GM21367 (cell line): ENCODE measurements around the gene SESN2.

Experiments used
- ATAC-seq: cut with Tn5 transposase; IDR thresholded peaks from one replicate; pipeline ENCODE4 v1.9.1; 2021; ENCODE audit not compliant: unreplicated experiment

Gene SESN2

DNA sequence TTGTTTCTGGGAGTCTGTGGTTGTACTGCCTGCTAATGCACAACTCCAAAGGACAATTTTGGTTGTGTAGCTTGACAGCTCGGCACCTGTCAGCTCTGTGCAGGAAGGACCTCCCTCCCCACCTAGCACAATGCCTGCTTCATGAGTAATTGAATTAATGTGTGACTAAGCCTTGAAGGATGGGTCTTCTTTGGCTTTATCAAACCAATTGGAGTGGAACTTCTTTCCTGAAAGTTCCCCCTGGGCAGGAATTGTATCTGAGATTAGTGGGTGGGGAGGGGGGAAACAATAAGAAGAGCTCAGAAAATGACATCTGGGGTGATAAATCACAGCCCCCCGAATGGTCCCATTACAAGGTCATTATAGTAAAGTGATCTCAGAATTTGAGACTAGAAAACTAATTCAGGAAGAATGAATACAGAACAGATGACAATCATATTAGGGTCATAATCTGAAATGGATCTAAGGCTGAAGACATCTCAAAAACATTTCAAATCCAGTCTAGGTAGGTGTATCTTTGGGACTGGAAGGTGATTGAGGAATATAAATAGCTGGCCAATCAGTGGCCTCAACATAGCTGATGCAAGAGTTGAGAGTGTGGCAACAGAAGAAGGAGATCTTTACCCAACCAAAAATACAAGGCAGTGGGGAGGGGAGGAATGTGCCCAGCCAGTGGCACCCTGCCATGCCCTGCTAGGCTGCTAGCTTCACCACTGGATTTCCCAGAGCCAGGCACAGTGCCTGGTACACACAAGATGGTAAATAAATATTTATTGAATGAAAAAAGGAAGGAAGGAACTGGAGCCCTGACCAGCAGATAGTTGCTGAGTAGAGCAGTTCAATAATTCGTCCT lies 10.1 kb upstream of the SESN2 start:
- no peak for ATAC-seq

DNA sequence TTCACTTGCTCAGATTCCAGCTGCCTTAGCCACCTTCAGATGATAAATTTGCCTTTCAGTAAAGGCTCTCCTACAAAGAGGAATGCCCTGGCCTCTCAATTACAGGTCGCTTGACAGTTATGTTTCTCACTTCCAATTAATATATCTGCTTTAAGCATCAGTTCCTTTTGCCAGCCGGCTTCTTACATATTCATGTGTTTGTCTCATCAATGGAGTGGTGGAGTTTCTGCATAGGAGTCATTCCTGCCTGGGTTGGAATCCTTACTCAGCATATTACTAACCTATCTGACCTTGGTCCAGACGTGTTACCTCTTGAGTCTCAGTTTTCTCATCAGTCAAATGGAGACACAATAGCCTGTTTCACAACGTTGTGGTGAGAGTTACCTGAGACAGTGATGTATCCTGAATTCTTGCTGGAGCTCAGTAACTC lies 9.4 kb upstream of the SESN2 start:
- ATAC-seq = no peak

GRCh38 chr1:28256197-28256827 lies 3.0 kb upstream of the SESN2 start:
- no peak for ATAC-seq

- no peak for ATAC-seq
Observed at GRCh38 chr1:28257736-28258135, 1.6 kb upstream of the SESN2 start.

DNA sequence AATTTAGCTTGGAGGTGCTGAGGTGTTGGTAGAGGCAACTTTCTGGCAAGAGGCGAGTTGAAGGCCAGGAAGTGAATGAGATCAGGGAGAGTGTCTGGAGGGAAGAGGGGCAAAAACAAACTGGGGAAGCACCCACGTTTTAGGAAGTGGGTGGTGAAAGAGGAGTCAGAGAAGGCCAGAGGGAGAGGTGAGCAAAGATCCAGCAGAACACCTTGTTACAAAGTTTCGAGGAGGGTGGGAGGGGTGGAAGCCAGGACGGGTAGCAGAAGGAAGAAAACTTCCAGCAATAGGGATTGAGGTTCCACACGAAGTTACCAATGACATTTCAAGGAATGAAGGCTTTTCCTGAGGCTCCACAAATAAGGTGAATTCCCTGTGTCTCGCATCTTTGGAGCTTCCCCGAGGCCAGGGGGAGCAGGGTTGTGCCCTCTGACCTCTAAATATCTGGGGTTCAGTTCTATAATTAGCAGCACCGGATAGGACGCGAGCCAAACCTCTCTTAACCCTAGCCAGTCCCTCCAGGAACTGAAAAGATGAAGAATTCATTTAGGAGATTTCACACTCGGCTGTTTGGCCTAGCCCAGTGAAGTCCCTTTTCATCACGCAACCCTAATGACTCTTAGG lies 578 bp upstream of the SESN2 start:
- ATAC-seq = no peak

DNA sequence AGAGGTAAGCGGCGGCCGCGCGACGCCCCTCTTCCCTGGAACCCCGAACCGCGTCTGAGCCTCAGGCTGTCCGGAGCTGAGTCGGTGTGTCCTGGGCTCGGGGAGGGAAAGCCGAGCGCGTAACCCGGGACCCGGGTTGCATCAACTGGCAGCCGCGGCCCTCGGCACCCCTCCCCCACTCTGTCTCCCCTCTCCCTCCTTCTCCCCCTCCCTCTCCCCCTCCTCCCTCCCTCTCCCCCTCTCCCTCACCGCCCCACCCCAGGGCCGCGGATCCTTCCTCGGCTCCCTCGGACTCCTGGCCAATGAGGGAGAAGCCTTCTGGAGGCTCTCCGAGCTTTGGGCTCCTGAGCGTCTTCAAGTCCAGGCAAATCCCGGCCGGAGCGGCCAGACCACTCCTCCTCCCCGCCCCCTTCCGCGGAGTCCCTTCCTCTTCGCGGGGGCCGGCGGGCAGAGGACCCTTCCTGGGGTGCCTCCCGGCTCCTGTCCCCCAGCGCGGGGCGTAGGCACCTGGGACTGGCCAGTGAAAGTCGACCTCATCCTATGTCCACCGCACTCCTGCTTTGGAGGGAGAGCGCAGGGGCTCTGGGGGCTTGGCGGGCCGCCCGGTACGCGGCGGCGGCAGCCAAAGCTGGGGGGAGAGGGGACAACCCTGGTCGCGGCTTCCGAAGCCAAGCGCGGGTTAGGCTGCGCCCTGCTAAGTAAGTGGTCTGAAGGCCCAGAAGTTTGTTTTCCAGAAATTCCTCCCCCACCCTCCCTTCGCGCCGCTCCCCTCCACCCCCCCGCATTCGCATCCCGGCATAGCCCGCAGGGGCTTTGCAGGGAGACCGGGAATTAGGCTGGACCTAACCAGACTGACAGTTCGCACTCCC lies 850 bp downstream of the SESN2 start:
- no peak for ATAC-seq

DNA sequence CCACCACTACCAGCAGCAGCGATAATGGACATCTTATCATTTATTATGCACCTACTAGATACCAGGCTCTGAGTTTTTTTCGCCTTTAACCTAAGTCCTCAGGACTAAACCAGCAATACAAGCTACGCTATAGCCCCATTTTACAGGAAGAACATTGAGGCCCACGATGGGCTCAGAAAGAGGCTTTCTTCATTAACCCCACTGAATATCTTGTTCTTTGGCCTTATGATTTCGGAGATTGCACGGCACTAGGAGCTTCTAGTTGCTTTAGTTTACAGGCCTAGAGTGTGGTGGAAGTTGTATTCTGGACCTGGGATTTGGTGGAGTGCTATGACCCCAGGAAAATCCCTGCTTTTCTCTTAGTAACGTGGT lies 1.5 kb downstream of the SESN2 start:
- no peak for ATAC-seq

DNA sequence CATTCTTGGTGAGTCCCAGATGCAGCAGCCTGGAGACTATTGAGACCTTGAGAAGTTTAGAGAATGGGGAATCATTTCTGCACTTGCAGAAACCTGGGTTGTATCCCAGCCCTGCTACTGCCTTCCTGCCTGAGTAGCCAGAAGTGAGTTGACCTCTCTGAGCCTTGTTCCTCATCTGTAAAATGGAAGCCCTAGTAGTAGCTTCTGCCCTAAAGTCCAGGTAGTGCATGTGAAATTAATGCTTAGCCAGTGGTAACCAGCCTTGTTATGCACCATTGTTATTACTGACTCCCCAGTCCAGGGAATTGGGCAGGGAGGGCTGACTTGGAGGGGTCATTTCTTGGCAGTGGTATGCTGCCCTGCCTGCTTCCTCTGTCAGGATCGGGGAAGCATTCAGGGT lies 5.6 kb downstream of the SESN2 start:
- no peak for ATAC-seq

DNA sequence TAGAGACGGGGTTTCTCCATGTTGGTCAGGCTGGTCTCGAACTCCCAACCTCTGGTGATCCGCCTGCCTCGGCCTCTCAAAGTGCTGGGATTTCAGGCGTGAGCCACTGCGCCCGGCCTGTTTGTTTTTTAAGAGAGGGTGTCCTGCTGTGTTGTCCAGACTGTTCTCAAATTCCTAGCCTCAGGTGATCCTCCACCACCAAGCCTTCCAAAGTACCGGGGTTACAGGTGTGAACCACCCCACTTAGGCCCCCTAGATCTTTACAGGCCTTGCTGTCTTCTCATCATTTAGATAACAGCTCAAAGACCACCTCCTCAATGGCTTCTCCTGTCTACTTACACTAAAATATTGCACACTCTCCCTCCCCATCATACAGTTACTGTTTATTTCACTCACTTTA lies 6.3 kb downstream of the SESN2 start:
- ATAC-seq = no peak

DNA sequence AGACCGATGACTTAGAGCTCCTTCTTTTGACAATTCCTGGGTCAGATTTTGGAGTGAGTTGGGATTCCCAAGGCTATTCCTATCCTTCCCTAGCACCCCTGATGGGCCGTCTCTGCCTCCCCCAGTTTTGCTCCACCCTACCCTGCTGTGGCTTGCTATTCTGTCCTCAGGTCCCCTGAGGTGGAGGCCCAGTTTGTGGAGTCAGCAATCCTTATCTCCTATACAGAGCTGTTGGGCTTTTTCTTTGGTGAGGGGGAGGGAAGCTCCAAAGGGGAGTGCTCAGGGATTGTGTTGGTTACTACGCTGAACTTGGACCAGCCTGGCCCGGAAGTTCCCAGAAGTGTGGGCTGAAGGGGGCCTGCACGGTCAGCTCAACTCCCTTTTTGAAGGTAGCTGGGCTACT lies 7.6 kb downstream of the SESN2 start:
- ATAC-seq = no peak

DNA sequence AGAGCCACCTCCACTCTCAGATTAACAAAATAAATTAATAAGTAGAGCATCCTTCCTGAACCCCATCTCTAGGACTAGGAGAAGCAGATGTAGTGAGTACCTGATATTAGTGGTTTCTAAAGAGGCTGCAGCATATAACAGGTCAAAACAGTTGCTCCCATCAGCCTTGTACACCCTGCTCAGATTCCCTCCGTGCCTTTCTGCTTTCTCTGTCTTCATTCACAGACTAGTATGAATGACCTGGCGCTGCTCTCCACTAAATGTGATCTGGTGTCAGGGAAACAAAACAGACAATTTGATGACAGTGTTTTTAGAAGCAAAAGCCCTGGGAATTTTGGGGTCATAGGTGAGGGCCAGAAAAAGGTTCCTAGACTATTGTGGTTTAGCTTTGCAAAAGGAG lies 8.3 kb downstream of the SESN2 start:
- ATAC-seq = no peak

- no peak for ATAC-seq
Observed at GRCh38 chr1:28269529-28269928, 10.2 kb downstream of the SESN2 start.

DNA sequence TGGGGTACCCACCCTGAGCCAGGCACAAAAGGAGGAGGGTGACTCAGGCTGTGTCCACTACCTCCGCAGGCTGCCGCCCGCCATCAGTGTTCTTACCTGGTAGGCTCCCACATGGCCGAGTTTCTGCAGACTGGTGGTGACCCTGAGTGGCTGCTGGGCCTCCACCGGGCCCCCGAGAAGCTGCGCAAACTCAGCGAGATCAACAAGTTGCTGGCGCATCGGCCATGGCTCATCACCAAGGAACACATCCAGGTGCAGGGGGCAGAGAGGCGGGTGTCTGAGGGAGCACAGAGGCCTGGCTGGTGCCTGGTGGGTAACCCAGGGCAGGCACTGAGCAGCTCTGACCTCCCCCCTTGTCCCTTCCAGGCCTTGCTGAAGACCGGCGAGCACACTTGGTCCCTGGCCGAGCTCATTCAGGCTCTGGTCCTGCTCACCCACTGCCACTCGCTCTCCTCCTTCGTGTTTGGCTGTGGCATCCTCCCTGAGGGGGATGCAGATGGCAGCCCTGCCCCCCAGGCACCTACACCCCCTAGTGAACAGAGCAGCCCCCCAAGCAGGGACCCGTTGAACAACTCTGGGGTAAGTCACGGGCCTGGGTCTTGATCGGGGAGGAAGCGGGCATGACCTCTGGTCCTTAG lies 13.0 kb downstream of the SESN2 start:
- no peak for ATAC-seq

DNA sequence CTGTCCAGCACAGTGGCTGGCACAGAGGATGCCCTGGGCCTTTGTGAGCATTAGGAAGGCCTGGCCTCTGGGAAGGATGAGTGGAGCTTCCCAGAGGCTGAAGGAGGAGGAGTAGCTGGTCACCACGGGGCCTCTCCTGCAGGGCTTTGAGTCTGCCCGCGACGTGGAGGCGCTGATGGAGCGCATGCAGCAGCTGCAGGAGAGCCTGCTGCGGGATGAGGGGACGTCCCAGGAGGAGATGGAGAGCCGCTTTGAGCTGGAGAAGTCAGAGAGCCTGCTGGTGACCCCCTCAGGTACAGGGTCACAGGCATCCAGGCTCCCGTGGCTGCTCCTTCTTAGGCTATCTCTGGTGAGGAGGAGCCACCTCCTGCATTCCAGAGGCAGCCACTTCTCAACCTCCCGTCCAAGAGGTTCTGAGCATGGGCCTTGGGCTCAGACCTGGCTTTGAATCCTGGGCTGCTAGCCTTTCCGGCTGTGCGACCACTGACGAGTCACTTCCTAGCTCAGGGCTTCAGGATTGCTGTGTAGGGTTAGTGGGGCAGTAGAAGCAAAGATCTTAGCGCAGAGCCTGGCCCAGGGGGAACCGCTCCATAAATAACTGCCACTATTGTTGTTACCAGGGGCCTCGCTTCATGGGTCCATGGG lies 14.0 kb downstream of the SESN2 start:
- no peak for ATAC-seq

DNA sequence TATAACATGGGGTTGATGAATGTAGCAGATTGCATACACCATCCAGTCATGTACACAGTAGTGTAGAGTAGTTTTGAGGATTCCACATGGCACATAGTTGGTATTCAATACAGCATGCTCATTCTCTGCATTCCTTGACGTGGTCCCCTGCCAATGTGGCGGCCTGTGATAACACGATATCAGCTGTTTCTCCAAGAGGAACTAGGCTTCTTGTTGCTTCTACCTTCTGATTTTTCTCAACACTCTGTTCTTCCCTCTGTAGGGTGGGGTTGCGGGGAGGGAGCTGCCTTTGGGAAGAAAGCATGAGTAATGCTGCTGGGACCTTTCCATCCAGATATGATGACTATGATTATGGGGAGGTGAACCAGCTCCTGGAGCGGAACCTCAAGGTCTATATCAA lies 19.4 kb downstream of the SESN2 start:
- no peak for ATAC-seq

- ATAC-seq = no peak
Observed at GRCh38 chr1:28279721-28280120, 20.4 kb downstream of the SESN2 start.

DNA sequence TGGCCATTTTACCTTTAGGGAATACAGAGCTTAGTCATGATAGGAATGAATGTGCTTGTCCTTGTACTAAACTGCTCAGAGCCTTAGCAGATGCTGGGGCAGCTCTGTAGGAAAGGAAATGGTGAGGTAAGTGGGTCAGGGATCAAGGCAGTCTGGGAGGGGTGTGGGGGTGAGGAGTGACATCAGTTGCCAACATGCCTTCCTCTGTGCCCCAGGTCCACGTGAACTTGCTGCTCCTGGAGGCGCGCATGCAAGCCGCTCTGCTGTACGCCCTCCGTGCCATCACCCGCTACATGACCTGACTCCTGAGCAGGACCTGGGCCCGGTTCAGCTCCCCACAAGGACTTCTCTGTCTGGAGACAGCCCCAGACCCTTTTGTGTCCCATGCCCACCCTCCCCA lies 21.2 kb downstream of the SESN2 start:
- ATAC-seq = no peak

DNA sequence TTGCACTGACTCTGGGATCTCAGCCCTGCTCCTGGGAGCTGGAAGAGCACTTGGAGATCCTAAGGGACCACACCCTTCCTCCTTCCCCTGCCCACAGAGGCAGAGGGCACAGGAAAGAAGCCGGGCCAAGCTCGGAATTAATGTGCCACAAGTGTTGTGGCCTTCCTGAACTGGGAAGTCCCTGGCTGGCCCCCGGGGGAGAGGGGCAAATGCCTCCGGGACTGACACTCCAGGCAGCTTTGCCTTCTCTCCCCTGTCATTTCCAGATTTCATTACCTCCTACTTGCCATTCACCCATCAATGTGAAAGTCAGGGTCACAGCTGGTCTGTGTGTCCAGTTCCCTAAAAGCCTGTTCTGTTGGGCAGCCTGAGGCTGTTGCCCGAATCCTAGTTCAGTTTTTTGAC lies 21.7 kb downstream of the SESN2 start:
- ATAC-seq = no peak

GRCh38 chr1:28281608-28282425 lies 22.5 kb downstream of the SESN2 start:
- ATAC-seq = no peak
